HS-27A (cell line): ENCODE data around the gene KCNB1.
"Not testable (repeated sequence)": the region's sequence is repeated elsewhere in the genome, so short reads cannot be mapped to it uniquely, and the experiment has no call there.

Experiments
- DNase-seq: peaks from one replicate; pipeline ENCODE4 v3.0.0-alpha.2; 2012; ENCODE audit warnings: low read depth, missing footprints

Gene KCNB1

DNA sequence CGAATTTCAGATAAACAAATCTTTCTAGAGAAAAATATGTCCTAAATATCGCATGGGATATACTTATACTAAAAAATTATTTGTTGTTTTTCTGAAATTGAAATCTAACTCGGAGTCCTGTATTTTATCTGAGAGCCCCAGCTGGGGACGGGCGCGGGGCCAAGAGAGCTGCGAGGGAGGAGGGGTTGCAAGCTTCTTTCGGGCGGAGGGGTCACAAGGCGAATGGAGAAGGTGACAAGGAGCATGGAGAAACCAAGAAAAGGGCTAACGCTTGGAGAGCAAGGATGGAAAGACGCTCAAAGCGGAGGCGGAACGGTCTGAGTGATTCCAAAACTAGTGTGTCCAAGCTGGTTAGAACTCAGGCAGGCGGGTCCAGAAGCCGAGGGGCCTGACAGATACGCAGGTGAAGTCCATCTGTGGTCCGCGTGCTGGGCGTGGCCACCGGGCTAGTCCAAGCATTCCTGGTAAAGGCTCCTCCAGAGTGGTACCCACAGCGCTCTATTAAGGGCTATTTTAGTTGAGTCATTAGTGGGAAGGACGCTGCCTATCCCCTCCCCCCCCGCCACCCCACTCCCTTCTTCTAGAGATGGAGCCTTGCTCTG lies 163.2 kb downstream of the KCNB1 start:
- no peak for DNase-seq

DNA sequence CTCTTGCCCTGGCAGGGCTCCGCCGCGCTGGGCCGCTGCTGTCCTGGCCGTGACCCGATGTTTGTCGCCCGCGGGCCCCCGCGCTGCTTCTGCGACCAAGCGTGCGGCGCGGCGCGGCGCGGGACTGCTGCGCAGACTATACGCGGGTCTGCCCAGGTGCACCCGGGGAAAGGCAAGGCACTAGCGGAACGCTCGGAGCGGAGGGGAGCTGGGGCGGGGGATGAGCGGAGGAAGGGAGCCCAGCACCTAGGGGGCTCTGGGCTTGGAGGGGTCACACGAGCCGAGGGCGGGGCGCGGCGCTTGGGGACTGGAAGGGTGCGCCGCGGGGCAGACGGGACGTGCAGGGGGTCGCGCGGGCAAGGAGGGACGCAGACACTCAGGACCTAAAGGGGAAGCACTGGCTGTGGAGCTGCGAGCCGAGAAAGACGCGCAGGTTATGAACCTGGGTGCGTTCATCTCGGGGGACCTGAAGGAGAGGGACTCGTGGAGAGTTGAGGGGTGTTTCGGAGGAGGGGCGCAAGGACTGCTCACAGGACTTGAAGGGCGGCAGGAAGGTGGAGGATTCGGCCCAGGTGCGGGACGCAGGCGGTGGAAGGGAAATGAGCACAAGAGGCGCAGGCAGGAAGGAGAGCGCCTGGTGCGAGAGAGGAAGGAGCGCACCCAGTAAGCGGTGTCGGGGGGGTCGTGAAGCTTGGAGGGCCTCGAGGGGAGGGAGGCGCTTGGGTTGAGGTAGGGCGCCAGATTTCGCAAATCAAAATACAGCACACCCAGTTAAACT lies 163.8 kb downstream of the KCNB1 start:
- no peak for DNase-seq

- no peak for DNase-seq
Measured at GRCh38 chr20:49318091-49318429, 164.4 kb downstream of the KCNB1 start.

GRCh38 chr20:49316704-49317103 lies 165.8 kb downstream of the KCNB1 start:
- DNase-seq, result no peak

GRCh38 chr20:49315580-49315979 lies 166.9 kb downstream of the KCNB1 start:
- DNase-seq, result no peak

DNA sequence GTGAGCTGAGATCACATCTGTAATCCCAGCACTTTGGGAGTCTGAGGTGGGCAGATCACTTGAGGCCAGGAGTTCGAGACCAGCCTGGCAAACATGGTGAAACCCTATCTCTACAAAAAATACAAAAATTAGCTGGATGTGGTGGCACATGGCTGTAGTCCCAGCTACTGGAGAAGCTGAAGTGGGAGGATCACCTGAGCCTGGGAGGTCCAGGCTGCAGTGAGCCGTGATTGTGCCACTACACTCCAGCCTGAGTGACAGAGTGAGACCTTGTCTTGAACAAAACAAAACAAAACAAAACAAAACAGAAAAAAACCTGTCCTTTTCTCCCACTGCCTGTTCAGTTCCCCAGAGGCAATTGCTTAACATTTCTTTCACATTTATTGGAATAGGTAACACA lies 168.4 kb downstream of the KCNB1 start:
- DNase-seq, result not testable (repeated sequence)
